ENCODE data around the gene ACTN2.
A peak's percentile ranks its signal among the peaks of the same experiment; 100 is the strongest.

The ACTN2 gene

DNA sequence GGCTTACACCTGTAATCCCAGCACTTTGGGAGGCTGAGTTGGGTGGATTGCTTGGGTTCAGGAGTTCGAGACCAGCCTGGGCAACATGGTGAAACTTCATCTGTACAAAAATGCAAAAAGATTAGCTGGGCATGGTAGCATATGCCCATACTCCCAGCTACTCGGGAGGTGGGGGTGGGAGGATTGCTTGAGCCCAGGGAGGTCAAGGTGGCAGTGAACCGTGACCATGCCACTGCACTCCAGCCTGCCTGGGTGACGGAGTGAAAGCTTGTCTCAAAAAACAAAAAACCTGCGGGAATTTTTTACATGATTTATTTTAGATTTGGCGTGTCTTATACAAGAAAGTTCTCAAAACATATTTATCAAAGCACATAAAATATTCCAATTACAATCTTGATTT, 81.0 kb downstream of the ACTN2 start:
- Histone ChIP-seq H3K9me3 (ENCODE audit: control insufficient read depth, insufficient read depth, low read depth, low read length) (no peaks in the 10 kb centered on the region), H3K27ac (ENCODE audit: extremely low read depth, low read depth, low read length) (no peak overlapping the region), H3K36me3 (ENCODE audit: control insufficient read depth in 2 of 2, insufficient read depth in 1 of 2, low read length in 2 of 2) (peaks cover 0 to 14% of the 10 kb centered on the region in 2 experiments; a peak in 1 of 3 replicates), H3K4me3 (ENCODE audit: low read depth, low read length) (no peak overlapping the region), H3K4me1 (ENCODE audit: control insufficient read depth, insufficient read depth, low read length) (no peaks in the 10 kb centered on the region)
- ChIA-PET POLR2A (no interaction called here), CTCF (interaction anchor here (0.9 to 2.4 kb wide), 3 partner anchors 8 to 189 kb away, joined by 3 to 33 read pairs (median 3); no protein-coding TSS in a partner anchor)
- TF ChIP-seq ZNF121 (tag by site-specific recombination; IDR thresholded peaks at IDR 0.05) (no peak), ZNF548 (tag by site-specific recombination; IDR thresholded peaks at IDR 0.05) (no peak), ZXDB (tag by site-specific recombination; IDR thresholded peaks at IDR 0.05) (no peak), ZNF621 (tag by site-specific recombination; IDR thresholded peaks at IDR 0.05) (no peak), ZEB2 (tag by site-specific recombination; IDR thresholded peaks at IDR 0.05) (no peak)

DNA sequence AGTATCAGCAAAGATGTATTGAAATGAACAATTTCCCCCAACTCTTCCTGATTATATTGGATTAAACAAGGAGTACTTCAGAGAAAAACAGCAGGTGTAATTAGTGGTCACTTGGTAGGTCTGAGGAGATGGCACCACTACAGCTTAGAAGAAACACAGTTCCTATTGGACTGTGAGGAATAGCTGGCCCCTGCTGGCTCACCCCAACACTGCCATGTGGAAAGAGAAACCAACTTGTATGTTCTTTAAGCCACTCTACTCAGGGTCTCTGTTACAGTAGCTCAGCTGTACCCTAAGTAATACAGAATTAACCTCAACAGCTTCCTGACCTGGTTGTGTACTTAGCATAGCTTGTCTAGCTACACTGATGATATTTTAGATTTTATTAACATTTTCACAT, 82.3 kb downstream of the ACTN2 start:
- 0 out of 2 replicates have a peak, but pooled peaks cover 1% of the 10 kb centered on the region for H3K4me1 ChIP-seq (ENCODE audit: control insufficient read depth, insufficient read depth, low read length)
- H3K4me3 ChIP-seq (ENCODE audit: low read depth, low read length) = no peak overlapping the region
- POLR2A ChIA-PET = interaction anchor here (0.6 kb wide), 1 partner anchor 10 kb away, joined by 7 read pairs; no protein-coding TSS in a partner anchor
- TF ChIP-seq ZNF24 (tag by site-specific recombination; IDR thresholded peaks at IDR 0.05) = no peak
- no peak for TF ChIP-seq ZNF843 (tag by site-specific recombination; IDR thresholded peaks at IDR 0.05)
- TF ChIP-seq ZNF768 (tag by site-specific recombination; IDR thresholded peaks at IDR 0.05) = no peak
- no peak for TF ChIP-seq GLI2 (tag by site-specific recombination; IDR thresholded peaks at IDR 0.05; ENCODE audit: borderline replicate concordance, low read depth)
- TF ChIP-seq TCF7L2 (IDR thresholded peaks at IDR 0.05; ENCODE audit: borderline replicate concordance, low read depth, low read length) = no peak
- no peak for TF ChIP-seq ZNF670 (tag by site-specific recombination; IDR thresholded peaks at IDR 0.05; ENCODE audit: low read depth)
- no peak for TF ChIP-seq ZSCAN23 (tag by site-specific recombination; IDR thresholded peaks at IDR 0.05)
- TF ChIP-seq ZNF660 (tag by site-specific recombination; IDR thresholded peaks at IDR 0.05) = no peak
- TF ChIP-seq BCL11A (tag by site-specific recombination; IDR thresholded peaks at IDR 0.05; ENCODE audit: low read depth) = no peak
- TF ChIP-seq HOXC10 (CRISPR knock-in tag; IDR thresholded peaks at IDR 0.05) = no peak
- TF ChIP-seq ZNF16 (tag by site-specific recombination; IDR thresholded peaks at IDR 0.05; ENCODE audit: low read depth) = no peak
- TF ChIP-seq SP2 (tag by site-specific recombination; IDR thresholded peaks at IDR 0.05) = no peak
- no peak for TF ChIP-seq ZFHX2 (tag by site-specific recombination; conservative IDR thresholded peaks at IDR 0.05)
- TF ChIP-seq ZNF174 (tag by site-specific recombination; IDR thresholded peaks at IDR 0.05) = no peak
- no peak for TF ChIP-seq ZNF558 (tag by site-specific recombination; IDR thresholded peaks at IDR 0.05)
- TF ChIP-seq, protein P1, sequence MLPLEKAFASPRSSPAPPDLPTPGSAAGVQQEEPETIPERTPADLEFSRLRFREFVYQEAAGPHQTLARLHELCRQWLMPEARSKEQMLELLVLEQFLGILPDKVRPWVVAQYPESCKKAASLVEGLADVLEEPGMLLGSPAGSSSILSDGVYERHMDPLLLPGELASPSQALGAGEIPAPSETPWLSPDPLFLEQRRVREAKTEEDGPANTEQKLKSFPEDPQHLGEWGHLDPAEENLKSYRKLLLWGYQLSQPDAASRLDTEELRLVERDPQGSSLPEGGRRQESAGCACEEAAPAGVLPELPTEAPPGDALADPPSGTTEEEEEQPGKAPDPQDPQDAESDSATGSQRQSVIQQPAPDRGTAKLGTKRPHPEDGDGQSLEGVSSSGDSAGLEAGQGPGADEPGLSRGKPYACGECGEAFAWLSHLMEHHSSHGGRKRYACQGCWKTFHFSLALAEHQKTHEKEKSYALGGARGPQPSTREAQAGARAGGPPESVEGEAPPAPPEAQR (tag by site-specific recombination; IDR thresholded peaks at IDR 0.05) = no peak
- no peak for TF ChIP-seq ZNF146 (tag by site-specific recombination; IDR thresholded peaks at IDR 0.05)
- no peak for TF ChIP-seq ZNF610 (tag by site-specific recombination; IDR thresholded peaks at IDR 0.05; ENCODE audit: borderline replicate concordance)
- no peaks in the 10 kb centered on the region for H3K9me3 ChIP-seq (ENCODE audit: control insufficient read depth, insufficient read depth, low read depth, low read length)
- CTCF ChIA-PET = interaction anchor here (0.7 to 2.4 kb wide), 2 partner anchors 9 to 787 kb away, joined by 3 to 33 read pairs; no protein-coding TSS in a partner anchor
- peaks cover 0 to 4% of the 10 kb centered on the region in 2 experiments; a peak in 1 of 3 replicates for H3K36me3 ChIP-seq (ENCODE audit: control insufficient read depth in 2 of 2, insufficient read depth in 1 of 2, low read length in 2 of 2)
- no peak overlapping the region for H3K27ac ChIP-seq (ENCODE audit: extremely low read depth, low read depth, low read length)

DNA sequence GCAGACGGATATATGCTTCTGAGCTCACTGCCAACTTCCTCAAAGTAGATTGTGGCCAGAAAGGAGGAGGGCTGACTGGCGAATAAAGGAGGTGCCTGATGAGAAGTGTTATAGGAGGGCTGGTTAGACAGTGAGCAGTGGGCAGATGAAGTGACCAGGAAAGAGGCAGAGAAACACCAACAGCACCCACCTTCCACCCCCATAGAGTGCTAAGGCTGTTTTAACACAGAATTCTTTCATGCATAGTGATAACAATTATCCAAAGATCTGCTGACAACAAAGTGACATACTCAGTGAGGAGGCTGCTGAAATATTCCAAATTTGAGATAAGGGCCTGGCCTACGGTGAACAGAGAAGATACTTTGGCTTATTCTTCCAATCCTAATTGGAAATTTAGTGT, 87.6 kb downstream of the ACTN2 start:
- H3K36me3 ChIP-seq (ENCODE audit: control insufficient read depth in 2 of 2, insufficient read depth in 1 of 2, low read length in 2 of 2) = no peaks in the 10 kb centered on the region
- ChIA-PET POLR2A (interaction anchor here (1.0 kb wide), 1 partner anchor 21 kb away, joined by 3 read pairs; the partner anchor contains the start of gene MTR), CTCF (interaction anchor here (0.6 to 1.8 kb wide), 6 partner anchors 8 to 195 kb away, joined by 3 to 9 read pairs (median 3); no protein-coding TSS in a partner anchor)
- peak; percentile 64 for TF ChIP-seq ZFHX2 (tag by site-specific recombination; conservative IDR thresholded peaks at IDR 0.05)
- peak; percentile 78 for TF ChIP-seq EGR2 (tag by site-specific recombination; IDR thresholded peaks at IDR 0.05; ENCODE audit: low read depth)
- TF ChIP-seq ZNF404 (tag by site-specific recombination; IDR thresholded peaks at IDR 0.05) = no peak
- no peak overlapping the region for H3K4me3 ChIP-seq (ENCODE audit: low read depth, low read length)
- 0 out of 2 replicates have a peak, but pooled peaks cover 2% of the 10 kb centered on the region for H3K4me1 ChIP-seq (ENCODE audit: control insufficient read depth, insufficient read depth, low read length)
- no peaks in the 10 kb centered on the region for H3K9me3 ChIP-seq (ENCODE audit: control insufficient read depth, insufficient read depth, low read depth, low read length)
- H3K27ac ChIP-seq (ENCODE audit: extremely low read depth, low read depth, low read length) = no peak overlapping the region
